GM19438 (cell line): ENCODE results near the gene POLR3H.

Experiments
- ATAC-seq: cut with Tn5 transposase; IDR thresholded peaks from one replicate; pipeline ENCODE4 v1.9.1; 2021; ENCODE audit warnings: low read depth; ENCODE audit not compliant: unreplicated experiment

The POLR3H gene

DNA sequence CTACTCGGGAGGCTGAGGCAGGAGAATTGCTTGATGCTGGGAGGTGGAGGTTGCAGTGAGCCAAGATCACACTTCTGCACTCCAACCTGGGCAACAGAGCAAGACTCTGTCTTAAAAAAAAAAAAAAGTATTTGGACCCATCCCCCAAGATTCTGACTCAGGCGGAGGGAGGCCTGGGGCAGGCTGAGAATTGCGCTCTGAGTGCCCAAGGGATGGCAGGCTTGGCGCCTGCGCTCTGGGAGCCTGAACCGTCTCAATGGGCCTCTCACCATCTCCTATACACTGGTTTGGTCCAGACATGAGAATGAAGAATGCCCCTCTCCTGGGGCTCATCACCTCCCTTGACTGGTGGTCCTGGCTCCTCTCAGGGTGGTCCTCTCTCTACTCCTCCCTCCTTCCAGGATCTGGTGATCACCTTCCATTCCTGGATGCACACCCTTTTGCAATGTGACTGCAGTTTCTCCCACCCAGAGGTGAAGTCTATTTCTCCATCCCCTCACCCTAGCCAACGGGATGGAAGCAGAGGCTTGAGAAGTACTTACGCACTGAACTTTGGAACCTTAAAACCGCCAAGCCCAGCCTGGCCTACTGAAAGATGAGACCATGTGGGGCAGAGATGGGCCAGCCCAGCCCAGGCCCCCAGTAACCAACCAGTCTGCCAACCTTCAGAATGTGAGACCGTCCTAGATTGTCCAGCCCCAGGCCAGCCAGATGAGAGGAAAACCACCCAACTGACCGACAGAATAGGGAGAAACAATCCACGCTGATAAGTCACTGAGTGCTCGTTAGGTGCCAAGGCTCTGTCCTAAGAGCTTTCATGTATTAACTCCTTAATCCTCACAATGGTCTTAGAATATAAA lies 4.9 kb downstream of the POLR3H start:
- no peak for ATAC-seq

DNA sequence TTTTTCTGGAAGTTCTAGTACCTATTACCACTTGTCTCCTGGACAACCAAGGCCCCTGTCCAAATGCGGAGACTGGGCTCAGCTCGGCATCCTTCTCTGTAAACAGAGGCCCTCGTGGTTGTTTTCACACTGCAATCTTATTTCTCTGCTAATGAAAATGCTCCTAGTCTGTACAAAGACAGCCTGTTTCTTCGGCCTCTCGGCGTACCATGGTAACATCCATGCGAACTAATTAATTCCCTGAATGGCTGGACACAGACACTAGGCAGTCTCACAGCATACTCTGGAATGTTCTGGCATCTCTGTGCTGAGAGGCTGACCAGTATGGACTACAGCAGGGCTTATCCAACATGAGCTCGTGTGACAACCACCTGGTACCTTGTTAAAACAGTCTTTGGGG lies 5.7 kb downstream of the POLR3H start:
- no peak for ATAC-seq

DNA sequence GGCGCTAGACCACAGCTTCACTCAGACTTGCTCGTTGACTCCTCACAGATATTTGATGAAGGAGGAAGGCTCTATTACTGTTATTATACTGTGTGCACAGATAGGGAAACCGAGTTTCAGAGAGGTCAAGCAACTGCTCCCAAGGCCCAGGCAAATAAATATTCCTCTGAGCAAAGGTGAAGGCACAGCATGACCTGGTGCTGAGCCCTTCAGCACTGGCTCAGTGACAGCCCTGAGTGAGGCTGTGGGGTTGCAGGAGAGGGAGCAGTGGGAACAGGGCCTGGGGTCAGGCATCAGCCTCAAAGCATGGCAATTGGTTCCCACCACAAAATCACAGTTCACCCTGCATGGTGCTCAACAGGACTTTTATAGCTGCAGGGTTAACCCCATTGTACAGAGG lies 7.1 kb downstream of the POLR3H start:
- ATAC-seq: no peak

DNA sequence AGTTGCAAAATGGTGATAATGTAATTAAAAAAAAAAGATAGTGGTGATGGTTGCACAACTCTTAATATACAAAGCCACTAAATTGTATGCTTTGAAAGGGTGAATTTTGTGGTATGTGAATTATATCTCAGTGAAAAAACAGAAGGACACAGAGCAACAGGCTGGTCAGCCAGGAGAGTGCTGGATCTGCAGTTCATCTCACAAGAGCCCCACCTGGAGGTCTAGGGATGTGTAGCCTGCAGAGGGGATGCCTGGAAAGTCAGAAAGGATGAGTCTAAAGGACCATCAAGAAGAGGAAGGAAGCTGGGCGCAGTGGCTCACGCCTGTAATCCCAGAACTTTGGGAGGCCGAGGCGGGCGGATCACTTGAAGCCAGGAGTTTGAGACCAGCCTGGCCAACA lies 9.0 kb downstream of the POLR3H start:
- no peak for ATAC-seq

DNA sequence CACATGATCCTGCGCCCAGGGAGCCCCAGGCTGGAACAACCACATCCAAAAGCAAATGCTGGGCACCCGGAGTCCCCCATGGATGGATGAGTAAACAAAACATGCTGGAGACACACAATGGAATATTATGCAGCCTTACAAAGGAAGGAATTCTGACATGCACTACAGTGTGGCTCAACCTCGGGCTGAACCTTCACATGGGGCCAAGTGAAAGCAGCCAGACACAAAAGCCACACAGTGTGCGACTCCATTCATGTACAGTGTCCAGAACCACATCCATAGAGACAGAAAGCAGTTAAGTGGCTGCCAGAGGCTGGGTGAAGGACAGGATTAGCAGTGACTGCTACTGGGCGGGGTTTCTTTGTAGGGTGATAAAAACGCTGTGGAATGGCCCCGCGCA lies 10.1 kb downstream of the POLR3H start:
- no peak for ATAC-seq

DNA sequence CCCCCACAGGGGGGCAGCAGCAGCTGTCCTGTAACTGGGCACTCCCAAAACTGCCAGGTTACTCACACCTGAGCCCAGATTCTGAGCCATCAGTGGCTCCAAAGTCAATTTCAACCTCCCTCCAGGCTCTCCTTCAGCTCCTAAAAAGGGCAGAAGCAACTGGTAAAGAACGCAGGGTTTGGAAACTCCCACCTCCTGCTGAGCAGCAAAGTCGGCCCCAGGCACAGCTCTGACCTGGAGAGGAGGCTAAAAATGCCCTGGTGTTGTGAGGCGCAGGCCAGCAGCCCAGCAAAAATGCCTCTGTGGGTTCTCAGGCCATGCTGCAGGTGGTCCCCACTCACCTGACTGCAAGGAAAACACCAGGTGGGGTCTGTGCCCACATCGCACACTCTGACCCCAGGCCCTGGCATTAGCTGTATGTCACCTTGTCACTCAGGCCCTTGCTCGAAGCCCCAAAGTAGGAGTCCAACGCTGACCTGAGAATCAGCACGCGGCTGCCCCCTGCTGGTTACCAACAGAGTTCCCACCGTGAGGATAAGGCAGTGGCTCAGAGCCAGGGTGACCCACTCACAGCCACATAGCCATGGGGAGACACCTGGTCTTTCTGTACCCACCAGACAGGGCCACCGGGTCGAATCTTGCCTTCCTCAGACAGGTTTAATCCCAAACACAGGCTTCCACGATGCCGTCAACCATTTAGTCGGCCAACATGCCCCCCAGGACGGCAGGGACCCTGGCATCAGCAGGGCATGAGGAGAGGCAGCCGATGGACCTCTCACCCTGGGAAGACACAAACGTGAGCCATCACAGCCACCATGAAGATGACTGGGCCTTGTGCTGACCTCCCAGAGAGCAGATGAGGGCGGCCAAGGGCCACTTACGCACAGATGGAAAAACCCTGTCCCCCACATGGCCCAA lies 11.1 kb downstream of the POLR3H start:
- no peak for ATAC-seq

DNA sequence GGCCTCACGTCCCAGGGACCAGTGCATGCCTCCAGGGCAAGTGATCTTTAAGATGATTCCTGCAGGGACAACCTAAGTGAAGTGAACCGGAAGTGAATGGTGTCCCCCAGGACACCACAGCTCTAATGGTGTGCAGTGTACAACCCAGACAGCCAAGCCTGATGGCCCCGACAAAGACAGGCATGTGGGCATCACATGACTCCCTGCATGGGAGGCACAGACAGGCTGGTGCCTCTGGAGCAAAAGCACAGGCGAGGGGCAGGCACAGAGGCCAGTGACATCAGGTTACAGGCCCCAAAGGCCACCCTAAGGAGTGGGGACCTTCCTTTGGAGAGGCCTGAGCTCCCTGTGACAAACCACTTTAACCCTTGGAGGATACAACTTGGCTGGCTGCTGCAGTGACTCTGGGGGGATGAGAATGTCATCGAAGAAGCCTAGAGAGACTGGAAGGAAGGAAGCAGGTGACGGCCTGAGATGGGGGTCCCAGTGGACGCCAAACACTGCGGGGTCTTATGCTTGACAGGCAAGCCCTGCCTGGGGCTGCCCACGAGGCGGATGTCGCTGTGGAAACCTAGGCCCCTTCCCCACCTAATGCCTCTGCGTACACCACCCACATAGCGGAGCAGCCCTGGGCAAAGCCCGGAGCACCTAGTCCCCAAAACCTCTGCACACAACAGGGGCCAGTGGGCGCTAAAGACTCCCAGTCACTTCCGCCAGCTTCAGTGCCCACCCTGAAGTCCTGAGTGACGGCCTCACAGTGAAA lies 12.4 kb downstream of the POLR3H start:
- ATAC-seq: no peak

DNA sequence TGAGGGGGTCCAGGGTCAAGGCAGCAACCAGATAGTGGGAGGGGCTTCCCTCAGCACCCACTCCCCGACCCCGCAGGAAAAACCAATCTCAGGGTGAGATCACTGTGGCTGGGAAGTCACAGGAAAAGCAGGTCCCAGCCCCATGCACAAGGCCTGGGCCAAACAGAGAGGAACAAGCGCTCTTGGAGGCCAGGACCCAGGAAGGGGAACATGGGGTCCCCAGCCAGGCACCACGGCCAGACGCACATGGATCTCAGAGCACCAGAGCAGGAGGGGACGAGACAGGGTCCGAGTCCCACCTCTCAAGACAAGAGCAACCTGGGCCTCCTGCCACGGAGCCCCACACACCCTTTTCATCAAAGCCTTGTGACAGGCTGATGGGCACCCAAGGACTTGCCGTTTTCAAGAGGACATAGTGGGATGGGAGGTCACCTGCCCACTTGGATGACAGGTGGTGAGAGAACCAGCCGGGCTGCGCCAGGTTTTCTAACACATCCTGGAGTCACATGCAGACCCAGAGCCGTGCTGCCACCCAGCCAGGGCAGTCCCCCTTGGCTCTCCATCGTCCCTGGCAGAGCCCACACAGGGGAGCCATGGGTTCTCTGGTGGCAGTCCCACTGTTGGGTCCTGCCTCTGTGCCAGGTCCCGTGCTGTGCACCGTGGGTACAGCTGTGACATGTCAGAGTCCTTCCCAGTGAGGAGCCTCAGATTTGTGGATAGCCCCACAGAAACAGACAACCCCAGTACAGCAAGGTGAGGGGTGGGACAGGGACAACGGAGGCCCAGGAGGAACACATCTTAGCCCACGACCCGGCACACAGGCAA lies 13.2 kb downstream of the POLR3H start:
- no peak for ATAC-seq

DNA sequence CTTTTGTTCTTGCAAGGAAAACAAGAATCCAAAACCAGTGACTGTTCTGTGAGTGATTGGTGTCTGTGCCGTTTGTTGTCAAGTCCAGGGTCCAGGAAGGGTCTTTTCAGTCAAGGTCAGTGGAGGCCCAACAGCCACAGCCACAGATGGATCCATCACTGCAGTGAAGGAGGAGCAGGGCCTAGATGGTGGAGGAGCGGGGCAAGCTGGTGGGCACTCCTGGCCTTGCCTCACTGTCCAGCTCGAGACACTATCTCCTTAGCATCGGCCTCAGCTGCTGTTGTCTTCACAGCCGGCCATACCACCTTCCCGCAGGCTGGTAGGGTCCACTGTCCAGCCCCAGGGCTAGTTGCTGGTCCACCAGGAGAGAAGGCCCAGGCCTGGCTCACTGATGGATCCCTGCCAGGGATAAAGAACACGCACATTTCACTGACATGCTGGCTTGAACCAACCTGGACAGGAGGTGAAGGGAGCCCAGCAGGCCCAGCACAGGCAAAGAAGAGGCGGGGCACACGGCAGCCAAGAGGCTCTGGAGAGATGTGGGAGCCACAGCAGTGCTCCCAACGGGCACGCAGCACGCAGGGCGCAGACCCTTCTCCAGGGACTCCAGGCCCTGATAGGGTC lies 15.2 kb downstream of the POLR3H start:
- no peak for ATAC-seq

DNA sequence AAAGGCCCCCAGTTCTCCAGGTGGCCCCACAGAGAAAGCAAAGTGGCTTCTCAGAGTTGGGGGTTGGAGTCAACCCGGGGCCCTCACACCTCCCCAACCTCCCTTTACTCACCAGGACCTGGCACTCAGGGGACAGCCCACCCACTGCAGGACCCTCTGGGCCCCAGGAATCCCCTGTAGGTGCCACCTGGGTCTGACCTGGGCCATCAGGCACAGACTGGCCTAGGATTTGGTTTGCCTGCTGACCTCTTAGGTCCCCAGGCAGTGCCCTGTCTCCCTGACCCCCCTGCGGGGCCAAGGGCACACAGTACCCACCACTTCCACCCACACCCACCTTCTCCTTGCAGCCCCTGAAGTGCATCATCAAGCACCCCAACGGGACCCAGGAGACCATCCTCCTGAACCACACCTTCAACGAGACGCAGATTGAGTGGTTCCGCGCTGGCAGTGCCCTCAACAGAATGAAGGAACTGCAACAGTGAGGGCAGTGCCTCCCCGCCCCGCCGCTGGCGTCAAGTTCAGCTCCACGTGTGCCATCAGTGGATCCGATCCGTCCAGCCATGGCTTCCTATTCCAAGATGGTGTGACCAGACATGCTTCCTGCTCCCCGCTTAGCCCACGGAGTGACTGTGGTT lies 16.0 kb downstream of the POLR3H start:
- no peak for ATAC-seq

DNA sequence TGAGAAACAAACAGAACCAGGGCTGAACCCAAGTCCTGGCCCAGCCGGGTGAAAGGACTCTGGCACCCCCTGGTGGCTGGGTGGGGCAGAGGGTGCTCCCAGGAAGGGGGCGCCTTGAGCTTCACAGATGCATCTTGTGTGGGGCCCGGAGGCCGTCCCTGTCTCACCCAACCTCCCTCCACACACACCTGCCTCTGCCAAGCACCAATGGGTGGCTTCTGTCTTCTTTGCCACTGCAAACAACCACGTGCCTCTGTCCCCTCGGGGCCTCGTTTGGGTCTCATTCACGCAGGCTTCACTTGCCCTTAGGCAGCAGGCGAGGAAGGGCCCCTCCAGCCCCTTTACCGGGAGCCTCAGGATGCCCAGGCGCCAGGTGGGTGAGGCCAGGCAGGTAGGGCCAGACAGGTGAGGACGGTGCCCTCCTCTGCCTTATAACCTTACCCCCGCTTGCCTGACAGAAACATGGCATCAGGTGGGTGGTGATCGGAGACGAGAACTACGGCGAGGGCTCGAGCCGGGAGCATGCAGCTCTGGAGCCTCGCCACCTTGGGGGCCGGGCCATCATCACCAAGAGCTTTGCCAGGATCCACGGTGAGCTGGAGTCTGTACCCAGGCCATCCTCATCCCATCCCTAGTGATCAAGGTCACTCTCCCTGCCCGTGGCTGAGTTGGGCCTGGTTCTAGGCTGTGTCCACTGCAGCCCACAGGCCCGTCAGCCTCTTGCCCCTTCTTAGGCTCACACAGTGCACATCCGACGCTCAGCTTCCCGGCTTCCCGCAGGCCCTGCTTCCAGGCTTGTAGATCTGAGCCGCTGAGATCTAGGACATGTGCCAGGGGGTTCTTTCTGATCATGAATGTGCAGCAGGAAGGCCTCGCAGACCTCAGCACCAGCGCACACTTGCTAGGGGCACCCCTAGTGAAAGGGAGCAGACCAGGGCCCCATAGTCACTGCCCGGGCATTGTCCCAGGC lies 17.2 kb downstream of the POLR3H start:
- no peak for ATAC-seq

DNA sequence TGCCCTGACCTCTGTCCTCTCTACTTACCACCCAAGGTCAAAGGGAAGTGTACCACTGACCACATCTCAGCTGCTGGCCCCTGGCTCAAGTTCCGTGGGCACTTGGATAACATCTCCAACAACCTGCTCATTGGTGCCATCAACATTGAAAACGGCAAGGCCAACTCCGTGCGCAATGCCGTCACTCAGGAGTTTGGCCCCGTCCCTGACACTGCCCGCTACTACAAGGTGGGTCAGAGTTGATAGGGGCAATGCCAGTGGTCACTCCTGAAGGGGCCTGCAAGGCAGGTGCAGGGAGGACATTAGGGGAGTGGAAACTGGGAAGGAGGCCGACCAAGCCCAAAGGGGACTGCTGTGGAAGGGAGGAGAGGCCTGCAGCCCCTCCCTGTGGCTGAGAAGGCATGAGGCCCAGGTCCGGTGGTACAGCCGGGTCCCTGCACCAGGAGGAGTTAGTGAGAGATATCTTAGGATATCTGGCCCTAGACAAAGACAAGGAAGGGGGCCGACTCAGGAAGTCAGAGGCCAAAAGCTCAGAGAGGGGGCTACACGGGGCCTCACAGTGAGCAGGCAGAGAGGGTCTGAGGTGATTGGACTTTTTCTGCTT lies 17.9 kb downstream of the POLR3H start:
- no peak for ATAC-seq

DNA sequence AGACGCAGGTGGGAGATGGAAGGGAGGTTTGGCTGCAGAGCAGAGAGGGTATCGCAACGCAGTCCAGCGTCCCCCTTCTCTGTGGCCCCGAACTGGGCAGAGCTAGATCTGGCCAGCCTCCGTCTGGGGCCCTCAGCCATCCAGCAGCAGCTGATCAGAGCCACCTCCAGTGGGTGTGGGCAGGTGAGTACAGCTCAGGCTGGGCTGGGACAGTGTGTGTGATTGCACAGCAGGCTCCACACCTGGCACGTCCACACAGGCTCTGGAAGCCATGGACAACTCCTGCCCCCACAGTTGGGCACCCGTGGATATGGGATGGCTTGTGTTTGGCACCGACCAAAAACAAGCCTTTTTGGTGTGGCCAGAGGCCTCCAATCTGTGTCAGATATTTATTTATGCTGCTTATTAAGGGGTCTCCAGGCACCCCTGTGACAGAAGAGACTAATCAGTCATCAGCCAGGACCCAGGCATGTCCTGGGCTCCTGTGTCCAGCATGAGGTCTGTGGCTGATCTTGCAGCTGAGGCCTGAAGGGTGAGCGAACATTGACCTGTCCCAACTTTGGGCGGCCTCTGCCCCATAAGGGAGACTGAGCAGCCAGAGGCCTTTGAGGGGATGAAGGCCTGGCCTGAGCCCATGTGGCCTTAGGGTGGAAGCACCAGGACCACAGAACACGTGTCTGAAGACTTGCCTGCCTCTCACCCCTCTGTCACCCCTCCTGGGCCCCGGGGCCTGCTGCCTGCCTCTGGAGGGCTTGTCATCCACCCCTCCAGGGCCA lies 18.6 kb downstream of the POLR3H start:
- ATAC-seq: no peak

DNA sequence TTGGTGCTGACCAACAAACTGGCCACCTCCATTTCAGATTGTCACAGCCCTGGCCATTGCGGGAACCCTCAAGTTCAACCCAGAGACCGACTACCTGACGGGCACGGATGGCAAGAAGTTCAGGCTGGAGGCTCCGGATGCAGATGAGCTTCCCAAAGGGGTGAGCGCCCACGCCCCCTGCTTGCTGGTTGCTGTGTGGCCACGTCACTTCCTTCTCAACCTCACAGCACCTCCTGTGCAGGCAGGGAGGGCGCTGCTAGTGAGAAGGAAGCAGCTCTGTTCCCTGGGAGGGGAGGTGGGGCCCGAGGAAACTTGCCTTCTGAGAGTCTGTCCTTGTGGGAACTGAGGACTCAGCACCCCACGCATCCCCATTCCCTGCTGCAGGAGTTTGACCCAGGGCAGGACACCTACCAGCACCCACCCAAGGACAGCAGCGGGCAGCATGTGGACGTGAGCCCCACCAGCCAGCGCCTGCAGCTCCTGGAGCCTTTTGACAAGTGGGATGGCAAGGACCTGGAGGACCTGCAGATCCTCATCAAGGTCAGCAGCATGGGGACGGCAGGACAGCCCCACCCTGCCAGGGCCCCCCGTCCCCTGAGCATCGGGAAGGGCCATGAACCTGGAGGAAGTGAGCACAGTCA lies 19.3 kb downstream of the POLR3H start:
- no peak for ATAC-seq

DNA sequence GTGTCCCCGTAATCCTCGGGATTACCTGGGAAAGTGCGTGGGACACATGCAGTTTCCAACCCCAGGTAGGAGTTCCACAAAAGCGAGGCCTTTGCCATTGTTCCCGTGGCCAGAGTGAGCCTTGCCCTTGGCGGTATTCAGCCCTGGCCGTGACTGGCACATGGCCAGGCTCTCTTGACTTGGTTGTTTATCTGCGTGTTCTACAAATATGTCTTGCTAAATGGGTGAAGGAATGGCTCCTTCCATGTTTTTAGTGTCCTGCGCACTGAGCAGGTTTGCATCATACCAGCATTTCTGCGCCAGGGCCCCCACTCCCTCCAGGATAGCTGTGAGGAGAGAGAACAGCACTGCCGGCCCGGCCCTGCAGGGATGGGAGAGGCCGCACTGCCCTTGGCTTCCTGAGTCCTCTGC lies 20.0 kb downstream of the POLR3H start:
- ATAC-seq: no peak

DNA sequence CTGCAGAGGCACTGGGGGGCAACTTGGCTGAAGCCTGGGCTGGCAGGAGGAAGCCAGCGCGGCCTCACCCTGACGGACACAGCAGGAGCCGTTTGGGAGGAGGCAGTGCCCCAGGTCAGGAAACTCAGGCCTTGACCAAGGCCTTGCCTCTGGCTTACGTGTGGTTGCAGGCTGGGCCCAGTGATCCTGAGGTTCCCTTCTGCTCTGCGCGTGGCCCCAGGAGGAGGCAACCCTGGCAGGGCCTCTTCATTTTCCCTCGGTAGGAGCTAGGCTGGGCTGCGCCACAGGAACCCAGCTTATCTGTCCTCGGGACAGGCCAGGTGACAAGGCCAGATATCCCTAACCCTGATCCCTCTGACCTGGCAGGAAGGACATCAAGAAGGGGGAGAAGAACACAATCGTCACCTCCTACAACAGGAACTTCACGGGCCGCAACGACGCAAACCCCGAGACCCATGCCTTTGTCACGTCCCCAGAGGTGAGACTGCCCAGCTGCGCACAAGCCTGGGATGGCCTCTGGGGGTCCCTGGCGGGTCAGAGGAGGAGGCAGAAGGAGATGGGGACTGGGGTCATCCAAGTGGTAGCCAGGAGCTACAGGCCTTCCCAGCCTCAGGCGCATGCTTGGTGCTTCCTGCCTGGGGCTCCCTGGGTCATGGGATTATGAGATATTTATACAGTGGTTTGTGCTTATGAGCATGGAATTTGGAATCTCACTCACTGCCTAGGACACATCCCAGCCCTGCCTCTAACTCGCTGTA lies 20.6 kb downstream of the POLR3H start:
- ATAC-seq: no peak
